NT2/D1 (cell line): Measurements from ENCODE around the gene TSPAN12.

Source experiments
- SUZ12 ChIP-seq: IDR thresholded peaks from 2 replicates; pipeline ENCODE4 v1.6.1; 2011; ENCODE audit not compliant: insufficient read length, insufficient read depth; ENCODE audit errors: extremely low read depth
- YY1 ChIP-seq: IDR thresholded peaks from 2 replicates; pipeline ENCODE4 v1.6.1; 2011; ENCODE audit not compliant: insufficient read length, insufficient read depth
- ZNF274 ChIP-seq: IDR thresholded peaks from 2 replicates; pipeline ENCODE4 v1.6.1; 2011; ENCODE audit warnings: mild to moderate bottlenecking, low read depth, low read length

GRCh38 chr7:120842121-120842621, 15.8 kb downstream of the TSPAN12 start:
- no peak for TF ChIP-seq SUZ12
- no peak for TF ChIP-seq ZNF274
- TF ChIP-seq YY1 = no peak
